ENCODE results near the gene EYS.
"Not testable (repeated sequence)": the region's sequence is repeated elsewhere in the genome, so short reads cannot be mapped to it uniquely, and the experiment has no call there.

EYS gene

GRCh38 chr6:64538722-64539121, 1168.3 kb downstream of the EYS start:
- no peak for DNase-seq

- no peak for DNase-seq
Measured at GRCh38 chr6:64527899-64528298, 1179.1 kb downstream of the EYS start.

GRCh38 chr6:64522859-64523258, 1184.2 kb downstream of the EYS start:
- no peak for DNase-seq

GRCh38 chr6:64520050-64520449, 1187.0 kb downstream of the EYS start:
- no peak for DNase-seq

- DNase-seq = no peak
Measured at GRCh38 chr6:64516393-64516792, 1190.6 kb downstream of the EYS start.

DNA sequence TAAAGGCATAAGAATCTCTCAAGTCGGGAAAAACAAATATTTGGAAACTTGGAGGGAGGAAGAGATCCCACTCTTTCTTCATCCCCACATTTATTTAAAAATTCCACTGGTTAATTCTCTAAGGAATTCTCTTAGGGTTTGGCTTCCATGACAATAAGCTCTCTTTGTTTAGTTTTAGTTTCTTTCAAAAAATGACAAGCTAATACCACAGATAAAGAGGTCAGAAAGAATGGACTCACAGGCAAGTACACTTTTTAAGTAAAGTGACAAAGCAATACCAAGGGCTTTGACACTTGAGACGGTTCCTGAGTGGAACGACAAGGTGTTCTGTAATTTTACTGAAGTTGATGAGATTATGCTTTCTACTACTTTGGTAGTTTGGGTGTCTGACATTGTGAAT, 1199.4 kb downstream of the EYS start:
- DNase-seq = no peak

DNA sequence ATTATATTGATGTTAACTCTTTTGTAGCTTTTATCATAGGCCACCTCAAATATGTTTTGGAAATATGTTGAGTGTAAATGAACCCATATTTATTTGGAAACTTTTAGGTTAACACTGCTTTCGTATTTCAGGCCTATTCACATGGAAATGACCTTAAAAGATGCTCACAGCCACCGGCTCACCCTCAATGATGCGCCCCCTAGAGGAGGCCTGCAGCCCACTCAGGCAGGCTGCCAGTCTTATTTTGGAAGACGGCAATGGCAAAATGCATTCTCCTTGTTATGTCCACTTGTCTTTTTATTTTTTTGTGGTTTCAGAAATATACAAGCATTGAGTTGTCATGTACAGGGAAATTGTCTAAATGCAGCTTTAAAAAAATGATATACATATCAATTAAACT, 1201.7 kb downstream of the EYS start:
- no peak for DNase-seq

- DNase-seq = no peak
Measured at GRCh38 chr6:64504503-64504902, 1202.5 kb downstream of the EYS start.

DNA sequence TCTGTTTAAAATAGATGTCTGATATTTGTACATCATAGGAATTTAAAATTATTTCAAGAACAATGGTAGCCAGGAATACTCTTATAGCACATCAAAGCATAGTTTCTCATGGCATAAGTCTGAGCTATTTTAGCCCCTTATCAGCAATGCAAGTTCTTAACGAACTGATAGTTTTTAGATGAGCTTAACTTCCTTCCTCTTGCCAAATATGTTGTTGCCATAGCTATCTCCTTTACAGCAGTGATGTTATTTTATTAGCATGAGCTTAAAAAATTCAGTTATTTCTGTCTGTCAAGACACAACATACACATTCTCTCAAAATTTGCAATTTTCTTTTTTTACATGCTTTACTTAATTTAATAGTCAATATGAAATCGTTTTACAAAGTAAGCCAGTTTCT, 1204.2 kb downstream of the EYS start:
- DNase-seq = no peak

- no peak for DNase-seq
Measured at GRCh38 chr6:64497634-64498033, 1209.4 kb downstream of the EYS start.

DNA sequence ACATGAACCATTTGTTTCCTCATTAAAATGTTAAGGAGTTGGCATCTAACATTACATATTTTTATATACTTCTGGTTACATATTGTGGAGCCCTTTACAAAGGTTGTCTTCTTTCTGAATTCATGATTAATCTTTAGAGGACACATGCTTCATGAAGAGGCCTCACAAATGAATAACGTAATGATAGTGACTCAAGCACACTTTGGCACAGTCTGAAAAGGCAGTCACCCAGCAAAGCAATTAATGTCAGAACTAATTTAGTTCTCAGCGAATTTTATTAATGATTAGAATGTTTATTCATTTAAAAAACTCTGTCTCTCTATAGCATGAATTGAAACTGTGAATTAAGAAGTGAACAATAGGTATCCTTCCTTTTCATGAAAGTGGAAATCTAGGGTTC, 1217.3 kb downstream of the EYS start:
- no peak for DNase-seq

DNA sequence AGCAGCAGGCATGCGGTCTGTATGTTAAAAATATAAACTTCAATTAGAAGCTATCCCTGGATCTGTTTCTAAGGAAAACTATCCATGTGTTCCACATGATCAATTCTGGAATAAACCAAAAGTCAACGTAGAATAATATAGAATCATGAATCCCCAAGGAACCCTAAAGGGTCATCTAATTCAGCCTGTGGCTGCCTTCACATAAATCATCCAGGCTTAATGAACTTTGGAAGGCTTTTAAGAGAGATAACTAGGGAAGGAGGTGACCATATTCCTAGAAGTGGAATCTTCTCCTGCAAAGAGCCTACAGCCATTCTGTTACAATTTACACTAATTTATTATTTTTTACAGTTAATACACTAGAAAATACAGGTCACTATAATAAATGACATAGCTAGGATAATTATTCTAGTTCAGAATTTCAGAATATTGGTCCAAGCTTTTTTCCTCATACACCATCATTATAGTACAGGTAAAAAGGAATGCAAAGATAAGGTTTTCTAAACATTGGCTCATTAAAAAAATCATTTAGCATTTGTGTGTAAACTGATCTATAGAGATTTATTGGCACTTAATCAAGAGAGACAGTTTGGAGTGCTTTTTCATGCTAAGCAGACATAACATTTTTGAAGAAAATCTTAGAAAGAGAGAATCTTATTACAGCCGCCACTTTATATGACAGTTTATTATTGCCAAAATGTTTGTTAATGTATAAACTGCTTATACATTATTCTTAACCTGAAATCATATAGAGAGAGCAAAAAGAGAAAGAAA, 1220.3 kb downstream of the EYS start:
- DNase-seq = no peak

DNA sequence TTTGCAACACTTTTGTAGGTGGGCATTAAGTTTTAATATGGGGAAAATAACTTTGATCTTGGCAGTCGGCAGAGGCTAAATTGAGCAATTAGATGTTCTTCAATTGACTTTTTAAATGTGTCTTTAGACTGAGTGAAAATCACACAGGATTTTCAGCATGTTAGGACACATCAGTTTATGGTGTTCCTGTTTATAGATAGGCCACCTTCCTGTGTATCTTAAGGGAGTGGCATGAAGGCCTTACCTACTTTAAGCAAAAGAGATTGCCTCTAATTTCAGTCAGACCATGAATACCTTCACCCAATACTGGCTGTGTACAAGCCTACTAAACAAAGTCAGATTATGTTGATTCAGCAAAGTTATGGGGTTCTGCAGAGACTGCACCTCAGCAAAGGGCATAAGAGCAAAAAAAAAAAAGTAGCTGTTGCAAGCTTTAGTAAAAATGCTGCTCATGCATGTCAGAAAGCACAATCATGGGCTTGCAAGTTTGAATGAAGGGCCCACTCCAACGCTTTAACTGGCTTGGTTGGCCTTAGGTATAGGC, 1223.0 kb downstream of the EYS start:
- no peak for DNase-seq

DNA sequence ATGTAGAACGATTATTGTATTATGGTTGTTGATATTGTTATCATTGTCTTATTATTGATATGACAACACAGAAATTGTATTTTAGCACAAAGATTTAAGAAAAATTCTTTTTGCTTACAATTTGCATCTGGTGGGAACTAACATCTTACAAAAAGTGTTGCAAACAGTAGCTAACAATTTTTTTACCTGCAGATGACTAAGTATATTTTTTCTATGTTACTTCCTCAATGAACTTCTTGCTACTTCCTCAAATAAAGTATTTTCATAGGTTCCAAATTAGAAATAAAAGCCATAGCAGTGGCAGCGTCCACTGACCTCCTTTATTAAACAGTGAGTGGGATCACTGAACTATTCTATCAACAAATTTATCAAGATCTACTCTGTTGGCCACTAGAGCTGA, 1224.4 kb downstream of the EYS start:
- no peak for DNase-seq

- DNase-seq = no peak
Measured at GRCh38 chr6:64479134-64479533, 1227.9 kb downstream of the EYS start.

GRCh38 chr6:64477391-64477790, 1229.6 kb downstream of the EYS start:
- DNase-seq = no peak

DNA sequence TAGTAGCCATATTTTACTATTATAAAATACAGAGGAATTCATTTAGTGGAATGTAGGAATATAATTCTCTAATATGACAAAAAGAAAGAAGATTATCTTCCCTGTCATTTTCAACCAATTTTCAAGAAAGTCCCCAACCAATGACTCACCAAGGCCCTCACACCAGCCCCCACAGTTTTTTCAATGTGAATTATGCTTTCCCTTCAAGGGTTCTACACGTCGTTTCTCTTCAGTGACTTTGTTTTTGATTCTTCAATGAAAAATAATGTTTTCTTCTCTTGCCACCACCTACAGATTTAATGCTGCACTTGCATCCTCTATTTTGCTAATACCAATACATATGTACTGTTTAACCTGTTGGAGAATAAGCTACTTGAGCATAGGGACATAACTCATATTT, 1230.1 kb downstream of the EYS start:
- no peak for DNase-seq

GRCh38 chr6:64469405-64469804, 1237.6 kb downstream of the EYS start:
- DNase-seq = not testable (repeated sequence)

DNA sequence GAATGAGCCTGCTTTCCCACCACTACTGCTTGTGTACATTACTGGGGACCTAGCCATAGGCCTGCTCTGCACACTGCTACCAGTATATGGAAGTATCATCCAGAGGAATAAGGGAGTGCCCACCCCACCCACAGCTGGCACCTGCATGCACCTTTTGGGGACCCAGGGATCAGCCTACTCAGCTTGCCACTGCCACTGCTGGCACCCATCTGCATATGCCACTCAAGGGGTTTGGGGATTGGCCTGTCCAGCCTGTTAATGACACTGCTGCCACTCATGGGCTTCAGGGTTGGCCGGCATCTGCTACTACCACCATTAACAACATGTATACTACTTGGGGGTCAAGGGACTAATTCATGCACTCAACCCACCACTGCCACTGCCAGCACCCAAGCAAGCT, 1239.4 kb downstream of the EYS start:
- no peak for DNase-seq

DNA sequence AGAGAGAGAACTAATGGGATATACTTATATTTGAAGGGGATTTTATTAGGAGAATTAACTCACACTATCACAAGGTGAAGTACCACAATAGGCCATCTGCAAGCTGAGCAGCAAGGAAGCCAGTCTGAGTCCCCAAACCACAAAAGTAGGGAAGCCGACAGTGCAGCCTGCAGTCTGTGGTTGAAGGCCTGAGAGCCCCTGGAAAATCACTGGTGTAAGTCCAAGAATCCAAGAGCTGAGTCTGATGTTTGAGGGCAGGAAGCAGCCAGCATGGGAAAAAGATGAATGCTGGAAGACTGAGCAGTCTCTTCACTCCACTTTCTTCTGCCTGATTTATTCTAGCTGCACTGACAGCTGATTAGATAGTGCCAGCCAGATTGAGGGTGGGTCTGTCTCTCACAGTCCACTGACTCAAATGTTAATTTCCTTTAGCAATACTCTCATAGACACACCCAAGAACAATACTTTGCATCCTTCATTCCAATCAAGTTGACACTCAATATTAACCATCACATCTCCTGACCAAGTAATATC, 1247.5 kb downstream of the EYS start:
- DNase-seq = no peak

GRCh38 chr6:64448101-64448500, 1258.9 kb downstream of the EYS start:
- not testable (repeated sequence) for DNase-seq

GRCh38 chr6:64445038-64445437, 1262.0 kb downstream of the EYS start:
- DNase-seq = no peak

- no peak for DNase-seq
Measured at GRCh38 chr6:64439274-64439673, 1267.8 kb downstream of the EYS start.

- DNase-seq = no peak
Measured at GRCh38 chr6:64437996-64438395, 1269.0 kb downstream of the EYS start.

DNA sequence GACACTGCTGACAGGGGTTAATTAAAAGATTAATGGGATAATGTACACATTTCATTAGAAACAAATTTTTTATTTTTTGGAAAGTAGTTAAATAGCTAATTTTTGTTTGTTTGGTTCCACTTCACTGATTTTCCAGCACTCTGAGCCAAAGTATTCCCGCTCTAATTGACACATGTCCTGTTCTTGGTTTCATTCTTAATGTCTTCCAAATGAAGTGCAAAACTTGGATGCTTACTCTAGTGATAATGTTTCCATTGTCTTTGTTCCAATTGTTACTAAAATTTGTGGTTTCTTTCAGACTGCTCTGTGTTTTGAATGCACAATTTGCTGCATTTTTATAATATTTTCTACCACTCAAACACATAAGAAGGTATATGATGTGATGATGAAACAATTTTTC, 1277.1 kb downstream of the EYS start:
- DNase-seq = no peak
